ENCODE results near the gene AMY2B.
"Not testable (repeated sequence)": the region's sequence is repeated elsewhere in the genome, so short reads cannot be mapped to it uniquely, and the experiment has no call there.

Gene AMY2B

DNA sequence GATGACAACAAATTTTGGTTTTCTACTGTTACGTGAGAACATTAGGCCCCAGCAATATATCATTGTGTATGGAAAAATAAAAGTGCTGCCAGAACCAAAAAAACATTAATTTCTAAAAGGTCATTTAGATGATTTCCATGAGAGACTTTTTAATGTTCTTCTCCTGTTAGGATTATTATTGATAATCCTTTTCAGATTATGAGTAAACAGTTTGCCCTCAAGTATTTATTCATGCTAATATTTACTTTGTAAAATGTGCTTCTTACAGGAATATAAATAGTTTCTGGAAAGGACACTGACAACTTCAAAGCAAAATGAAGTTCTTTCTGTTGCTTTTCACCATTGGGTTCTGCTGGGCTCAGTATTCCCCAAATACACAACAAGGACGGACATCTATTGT lies at the start of gene AMY2B:
Gene AMY2B (plus strand): TSS at position 301 of the 400 bp plus-strand sequence. CDS start 14 bp downstream, at position 315.
- not testable (repeated sequence) for DNase-seq

- no peak for DNase-seq
Measured at GRCh38 chr1:103523346-103523745, 48.0 kb upstream of the AMY2B start.

DNA sequence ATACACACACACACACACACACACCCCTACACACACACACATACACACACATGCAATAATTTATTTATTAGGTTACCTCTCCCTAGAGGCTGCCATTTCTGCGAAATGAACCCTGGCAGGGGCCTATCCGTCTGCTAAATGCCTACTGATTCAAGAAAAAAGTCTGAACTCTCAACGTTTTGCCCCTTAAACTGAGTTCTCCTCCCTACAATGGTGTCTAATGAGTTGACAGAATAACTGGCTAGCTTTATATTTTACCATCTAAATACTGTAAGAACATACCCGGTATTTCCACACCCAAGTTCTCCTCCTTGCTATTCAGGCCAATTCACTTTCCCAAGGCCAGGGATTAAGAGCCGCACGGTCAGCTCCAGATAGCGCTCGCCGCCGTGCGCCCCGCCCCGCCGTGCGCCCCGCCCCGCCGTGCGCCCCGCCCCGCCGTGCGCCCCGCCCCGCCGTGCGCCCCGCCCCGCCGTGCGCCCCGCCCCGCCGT lies 46.2 kb upstream of the AMY2B start:
- DNase-seq: peak; percentile 15 to 62

DNA sequence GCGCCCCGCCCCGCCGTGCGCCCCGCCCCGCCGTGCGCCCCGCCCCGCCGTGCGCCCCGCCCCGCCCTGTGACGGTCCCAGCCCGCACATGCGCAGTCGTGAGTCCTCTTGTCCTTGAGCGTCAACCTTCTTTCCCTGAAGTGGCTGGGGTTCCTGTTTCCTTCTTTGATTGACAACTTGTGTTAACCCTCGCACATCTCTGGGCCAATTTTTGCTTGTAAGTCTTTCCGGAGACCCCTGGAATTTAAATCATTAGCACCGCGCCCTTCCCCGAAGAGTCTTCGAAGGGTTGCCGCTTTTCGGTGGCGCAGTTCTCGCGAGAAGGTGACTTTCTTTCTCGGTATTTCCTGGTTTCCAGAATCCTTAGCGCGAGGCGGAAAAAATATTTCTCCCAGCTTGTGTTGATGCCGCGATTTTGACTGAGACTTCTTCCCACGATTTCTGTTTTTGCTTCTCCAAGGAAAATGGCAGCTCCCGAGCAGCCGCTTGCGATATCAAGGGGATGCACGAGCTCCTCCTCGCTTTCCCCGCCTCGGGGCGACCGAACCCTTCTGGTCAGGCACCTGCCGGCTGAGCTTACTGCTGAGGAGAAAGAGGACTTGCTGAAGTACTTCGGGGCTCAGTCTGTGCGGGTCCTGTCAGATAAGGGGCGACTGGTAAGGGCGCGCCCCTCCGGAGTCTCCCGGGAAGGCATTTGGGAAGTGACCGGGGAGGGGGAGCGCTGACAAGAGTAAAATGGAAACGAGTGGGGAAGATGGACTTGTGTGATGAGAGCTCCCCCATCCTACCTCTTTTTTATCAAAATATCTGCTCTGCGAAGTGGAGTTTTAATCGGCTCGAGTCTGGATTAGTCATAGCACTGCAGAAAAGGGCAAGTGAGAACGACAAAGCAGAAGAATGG lies 45.5 kb upstream of the AMY2B start, which contains the start of gene RNPC3:
Gene RNPC3 (plus strand): TSS at position 93 of the 901 bp plus-strand sequence. CDS start 372 bp downstream, at position 465.
- peak; percentile 78 to 83 for DNase-seq

DNA sequence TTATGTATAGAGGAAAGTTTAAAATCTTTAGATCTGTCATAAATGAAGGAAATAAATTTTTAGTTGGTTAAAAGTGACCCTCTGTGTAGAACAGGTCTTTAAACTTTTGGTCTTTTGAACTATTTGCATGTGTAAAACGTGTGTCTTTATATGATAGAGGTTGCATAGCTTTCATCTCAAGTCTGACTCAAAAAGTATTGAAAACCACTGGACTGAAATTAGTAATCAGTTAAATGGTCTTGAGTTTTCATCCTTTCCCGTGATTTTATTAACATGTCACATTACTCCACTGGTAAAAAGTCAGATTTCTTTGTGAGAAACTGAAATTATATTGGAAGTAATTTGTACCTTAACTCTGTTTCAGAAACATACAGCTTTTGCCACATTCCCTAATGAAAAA lies 44.1 kb upstream of the AMY2B start:
- no peak for DNase-seq

GRCh38 chr1:103529746-103530145 lies 41.6 kb upstream of the AMY2B start:
- DNase-seq: no peak

DNA sequence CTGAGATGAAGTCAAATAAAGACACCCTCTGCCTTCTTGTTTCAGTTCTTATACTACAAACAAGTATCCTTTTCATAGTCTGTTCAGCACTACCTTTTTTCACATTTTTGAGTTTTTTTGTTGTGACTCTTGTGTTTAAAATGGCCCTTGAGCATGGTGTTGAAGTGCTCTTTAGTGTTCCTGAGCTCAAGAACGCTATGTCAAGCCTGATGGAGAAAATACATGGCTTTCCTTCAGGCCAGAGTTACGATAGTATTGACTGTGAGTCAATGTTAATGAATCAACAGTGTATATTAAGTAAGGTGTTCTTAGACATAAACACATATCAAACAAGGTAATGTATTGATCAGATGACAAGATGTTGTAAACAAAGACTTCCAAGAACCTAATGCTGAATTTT lies 33.2 kb upstream of the AMY2B start:
- no peak for DNase-seq

GRCh38 chr1:103541431-103541830 lies 30.0 kb upstream of the AMY2B start:
- DNase-seq: no peak

- no peak for DNase-seq
Measured at GRCh38 chr1:103546496-103546895, 24.9 kb upstream of the AMY2B start.

DNA sequence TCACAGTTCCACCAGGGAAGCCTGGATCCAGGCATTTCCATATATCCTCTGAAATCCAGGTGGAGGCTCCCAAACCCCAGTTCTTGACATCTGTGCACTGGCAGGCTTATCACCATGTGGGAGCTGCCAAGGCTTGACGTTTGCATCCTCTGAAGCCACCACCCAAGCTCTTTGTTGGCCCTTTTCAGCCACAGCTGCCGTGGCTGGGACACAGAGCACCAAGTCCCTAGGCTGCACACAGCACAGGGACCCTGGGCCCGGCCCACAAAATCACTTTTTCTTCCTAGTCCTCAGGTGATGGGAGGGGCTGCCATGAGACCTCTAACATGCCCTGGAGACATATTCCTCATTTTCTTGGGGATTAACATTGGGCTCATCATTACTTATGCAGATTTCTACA lies 23.5 kb upstream of the AMY2B start:
- DNase-seq: no peak

GRCh38 chr1:103560427-103560826 lies 11.0 kb upstream of the AMY2B start:
- no peak for DNase-seq

DNA sequence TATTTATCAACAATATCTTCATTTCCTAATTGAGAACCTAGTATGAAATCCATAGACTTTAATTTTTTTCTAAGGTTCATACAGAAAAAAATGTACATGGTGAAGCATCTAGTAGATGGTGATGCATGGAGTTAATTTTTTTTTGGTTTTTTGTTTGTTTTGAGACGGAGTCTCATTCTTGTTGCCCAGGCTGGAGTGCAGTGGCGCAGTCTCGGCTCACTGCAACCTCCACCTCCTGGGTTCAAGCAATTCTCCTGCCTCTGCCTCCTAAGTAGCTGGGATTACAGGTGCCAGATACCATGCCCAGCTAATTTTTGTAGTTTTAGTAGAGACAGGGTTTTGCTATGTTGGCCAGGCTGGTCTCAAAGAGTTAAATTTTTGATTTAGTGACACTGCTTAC lies 10.3 kb upstream of the AMY2B start:
- not testable (repeated sequence) for DNase-seq

GRCh38 chr1:103561643-103562395 lies 9.6 kb upstream of the AMY2B start:
- no peak for DNase-seq

DNA sequence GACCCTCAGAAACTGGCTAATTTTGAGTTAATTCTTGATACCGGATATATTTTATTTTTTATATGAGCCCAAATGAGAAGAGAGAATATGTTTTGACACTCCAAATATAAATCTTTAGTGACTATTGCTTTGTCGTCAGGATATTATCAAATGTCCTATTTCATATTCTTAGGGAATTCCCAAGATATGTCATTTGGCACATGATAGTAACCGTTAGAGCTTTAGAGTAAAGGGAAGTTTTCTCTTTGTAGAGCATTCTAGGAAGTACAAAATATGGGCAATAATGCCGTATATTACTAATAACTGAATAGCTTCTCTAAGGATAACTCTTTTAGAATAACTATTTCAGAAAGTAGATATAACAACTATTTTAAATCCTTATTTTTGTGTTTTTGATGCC lies 8.3 kb upstream of the AMY2B start:
- no peak for DNase-seq

DNA sequence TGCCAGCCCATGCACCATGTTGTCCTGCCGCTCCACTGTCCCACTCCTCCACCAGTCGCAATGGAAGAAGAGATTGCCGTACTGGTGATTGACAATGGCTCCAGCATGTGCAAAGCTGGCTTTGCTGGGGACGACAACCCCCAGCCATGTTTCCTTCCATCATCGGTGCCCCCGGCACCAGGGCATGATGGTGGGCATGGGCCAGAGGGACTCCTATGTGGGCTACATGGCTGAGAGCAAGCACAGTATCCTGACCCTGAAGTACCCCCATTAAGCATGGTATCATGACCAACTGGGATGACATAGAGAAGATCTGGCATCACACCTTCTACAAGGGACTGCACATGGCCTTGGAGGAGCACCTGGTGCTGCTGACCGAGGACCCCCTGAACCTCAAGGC lies 1.9 kb upstream of the AMY2B start:
- no peak for DNase-seq

GRCh38 chr1:103576065-103576464 lies 4.7 kb downstream of the AMY2B start:
- no peak for DNase-seq

DNA sequence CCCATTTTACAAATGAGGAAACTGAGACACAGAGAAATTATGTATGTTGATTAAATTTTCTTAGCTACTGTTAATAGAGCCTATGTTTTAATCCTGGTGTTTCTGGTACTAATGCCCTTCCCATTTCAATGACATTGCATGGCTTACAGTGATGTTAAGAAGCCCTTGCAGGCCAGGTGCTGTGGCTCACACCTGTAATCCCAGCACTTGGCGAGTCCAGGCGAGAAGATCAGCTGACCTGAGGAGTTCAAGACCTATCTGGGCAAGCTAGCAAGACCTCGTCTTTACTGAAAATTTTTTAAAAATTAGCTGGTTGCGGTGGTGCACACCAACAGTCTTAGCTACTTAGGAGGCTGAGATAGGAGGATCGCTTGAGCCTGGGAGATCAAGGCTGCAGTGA lies 5.4 kb downstream of the AMY2B start:
- not testable (repeated sequence) for DNase-seq

DNA sequence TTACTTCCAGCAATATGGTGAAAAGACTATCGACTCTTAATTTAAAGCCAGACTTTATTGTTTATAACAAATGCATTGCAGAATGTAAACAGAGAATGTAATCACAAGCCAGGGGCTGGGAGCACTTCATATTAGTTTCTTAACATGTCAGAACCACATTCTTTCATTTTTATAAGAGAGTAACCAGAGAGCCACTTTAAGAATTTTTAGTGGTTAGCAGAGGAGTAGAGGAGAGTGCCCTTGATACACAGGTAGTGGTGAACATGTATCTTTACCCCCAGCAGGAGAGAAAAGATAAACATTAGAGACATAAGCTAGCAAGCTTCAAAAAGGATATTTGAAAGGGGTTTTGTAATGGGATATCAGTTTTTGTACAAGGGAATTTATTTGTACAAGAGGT lies 11.1 kb downstream of the AMY2B start:
- DNase-seq: no peak

- no peak for DNase-seq
Measured at GRCh38 chr1:103583887-103584286, 12.5 kb downstream of the AMY2B start.

GRCh38 chr1:103584537-103584936 lies 13.1 kb downstream of the AMY2B start:
- no peak for DNase-seq

DNA sequence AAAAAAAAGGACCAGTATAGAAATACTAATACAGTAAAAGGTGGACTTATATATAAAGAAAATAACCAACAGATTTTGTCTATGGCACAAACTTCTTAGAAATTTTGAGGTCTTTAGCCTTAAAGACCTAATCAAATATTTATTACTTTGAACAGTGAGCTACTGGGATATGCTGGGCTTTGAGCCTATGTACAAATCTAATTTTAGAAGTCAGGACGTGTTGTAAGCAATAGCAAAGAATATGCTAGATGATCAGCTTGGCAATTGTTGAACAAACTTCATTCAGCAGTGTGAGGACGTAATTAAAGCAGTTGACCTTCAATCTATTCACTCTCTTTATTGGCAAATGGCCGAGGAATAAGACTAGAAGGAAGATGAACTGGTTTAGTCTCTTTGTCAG lies 31.4 kb downstream of the AMY2B start:
- not testable (repeated sequence) for DNase-seq

DNA sequence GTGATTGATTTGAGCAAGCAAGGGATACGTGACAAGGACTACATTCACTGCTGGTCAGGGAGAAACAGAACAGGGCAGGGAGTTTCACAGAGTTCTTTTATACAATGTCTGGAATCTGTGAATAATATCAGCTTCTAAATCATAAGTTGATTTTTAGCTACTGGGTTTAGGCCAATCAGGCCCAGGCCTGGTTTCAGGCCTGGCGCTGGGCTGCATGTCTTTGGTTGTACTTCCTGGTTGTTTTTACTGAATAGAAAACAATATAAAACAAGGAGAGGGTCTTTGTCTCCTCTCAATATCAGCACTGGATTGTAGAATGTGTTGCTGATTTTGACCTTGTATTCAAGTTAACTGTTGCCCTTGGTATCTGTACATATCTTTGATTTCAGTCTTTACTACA lies 45.0 kb downstream of the AMY2B start:
- no peak for DNase-seq

DNA sequence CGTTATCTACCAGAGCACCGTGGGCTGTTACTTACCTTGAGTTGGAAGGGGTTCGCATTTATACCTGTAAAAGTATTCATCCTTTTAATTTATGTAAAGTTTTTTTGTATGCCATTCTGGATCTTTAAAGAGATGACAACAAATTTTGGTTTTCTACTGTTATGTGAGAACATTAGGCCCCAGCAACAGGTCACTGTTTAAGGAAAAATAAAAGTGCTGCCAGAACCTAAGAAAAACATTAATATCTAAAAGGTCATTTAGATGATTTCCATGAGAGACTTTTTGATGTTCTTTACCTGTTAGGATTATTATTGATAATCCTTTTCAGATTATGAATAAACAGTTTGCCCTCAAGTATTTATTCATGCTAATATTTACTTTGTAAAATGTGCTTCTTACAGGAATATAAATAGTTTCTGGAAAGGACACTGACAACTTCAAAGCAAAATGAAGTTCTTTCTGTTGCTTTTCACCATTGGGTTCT lies 45.6 kb downstream of the AMY2B start, which contains the start of gene AMY2A:
Gene AMY2A (plus strand): TSS at position 434 of the 484 bp plus-strand sequence. CDS start 14 bp downstream, at position 448.
- DNase-seq: not testable (repeated sequence)
